ENCODE measurements around the gene GATAD2A. TPM values are rescaled to one million over a fixed set of nuclear protein-coding genes. Genes with fewer than 3 reads are reported as not detected.

GATAD2A gene
- total RNA-seq, 1 donor from 2014 or later = 102 TPM

DNA sequence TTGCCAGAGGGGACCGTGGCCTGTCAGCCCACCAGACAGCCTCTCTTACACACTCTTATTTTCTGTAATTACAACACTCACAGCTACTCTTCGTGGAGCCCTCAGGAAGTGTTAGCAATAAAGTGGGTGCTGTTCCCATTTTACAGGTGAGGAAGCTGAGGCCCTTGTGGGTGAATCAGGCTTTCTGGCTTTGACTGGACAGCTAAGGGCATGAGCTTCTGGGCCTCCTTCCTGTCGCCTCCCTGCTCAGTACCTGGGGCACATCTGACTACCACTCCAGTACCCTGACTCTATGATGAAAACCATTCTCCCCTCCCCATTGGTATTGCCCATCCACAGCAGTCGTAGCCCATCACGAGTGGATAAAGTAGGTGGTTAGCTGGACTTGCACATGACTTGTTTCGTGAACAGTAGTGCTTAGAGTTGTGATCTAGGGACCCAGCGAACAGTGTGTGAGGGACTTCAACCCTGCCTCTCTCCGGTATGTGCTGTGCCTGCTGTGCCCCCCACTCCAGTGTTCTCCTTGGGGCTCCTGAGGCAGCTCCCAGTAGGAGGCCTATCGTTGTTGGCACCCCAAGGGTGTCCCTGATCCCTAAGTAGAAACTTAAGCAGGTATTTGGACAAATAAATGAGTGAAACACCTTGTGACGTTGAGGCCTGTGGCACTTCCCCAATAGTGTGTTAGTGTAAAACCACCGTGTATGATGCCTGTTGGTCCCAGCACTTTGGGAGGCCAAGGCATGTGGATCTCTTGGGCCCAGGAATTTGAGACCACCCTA is 38.6 kb downstream of the GATAD2A start:
- TF ChIP-seq CTCF (conservative IDR thresholded peaks at IDR 0.05) = no peak
- H3K4me3 Mint-ChIP-seq = no peak overlapping the region
- peaks cover 14% of the 10 kb centered on the region for H3K4me1 Mint-ChIP-seq (ENCODE audit: unreplicated experiment)
- no peak overlapping the region for H3K27ac Mint-ChIP-seq
- DNase-seq (ENCODE audit: extremely low spot score, unreplicated experiment) = no peak
- H3K36me3 Mint-ChIP-seq = peaks cover 4% of the 10 kb centered on the region
- H3K27me3 Mint-ChIP-seq = no peaks in the 10 kb centered on the region
- H3K9me3 Mint-ChIP-seq = no peaks in the 10 kb centered on the region

DNA sequence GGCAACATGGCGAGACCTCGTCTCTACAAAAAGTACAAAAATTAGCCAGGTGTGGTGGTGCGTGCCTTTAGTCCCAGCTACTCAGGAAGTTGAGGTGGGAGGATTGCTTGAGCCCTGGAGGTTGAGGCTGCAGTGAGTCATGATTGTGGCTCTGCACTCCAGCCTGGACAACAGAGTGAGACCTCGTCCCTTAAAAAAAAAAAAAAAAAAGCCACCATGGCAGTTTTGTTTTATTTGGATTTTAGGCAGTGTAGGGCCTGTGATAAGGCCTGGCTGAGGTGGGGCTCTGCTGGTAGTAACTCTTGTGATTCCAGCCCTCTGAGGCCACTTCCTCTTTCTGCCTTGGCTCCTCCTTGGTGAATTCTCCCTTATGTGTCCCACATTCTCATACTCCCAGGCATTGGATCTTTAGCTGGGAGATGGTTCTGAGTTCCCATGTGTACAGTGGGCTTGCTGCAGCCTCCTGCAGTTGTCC is 39.2 kb downstream of the GATAD2A start:
- H3K9me3 Mint-ChIP-seq = no peaks in the 10 kb centered on the region
- no peak overlapping the region for H3K27ac Mint-ChIP-seq
- no peak for TF ChIP-seq CTCF (conservative IDR thresholded peaks at IDR 0.05)
- H3K27me3 Mint-ChIP-seq = no peaks in the 10 kb centered on the region
- no peak overlapping the region for H3K4me3 Mint-ChIP-seq
- peaks cover 14% of the 10 kb centered on the region for H3K4me1 Mint-ChIP-seq (ENCODE audit: unreplicated experiment)
- H3K36me3 Mint-ChIP-seq = peaks cover 3% of the 10 kb centered on the region
- DNase-seq (ENCODE audit: extremely low spot score, unreplicated experiment) = no peak

GRCh38 chr19:19445288-19445687 is 39.8 kb downstream of the GATAD2A start:
- Mint-ChIP-seq H3K27ac (no peak overlapping the region), H3K9me3 (no peaks in the 10 kb centered on the region), H3K36me3 (no peaks in the 10 kb centered on the region), H3K27me3 (no peaks in the 10 kb centered on the region), H3K4me3 (no peak overlapping the region), H3K4me1 (ENCODE audit: unreplicated experiment) (peaks cover 14% of the 10 kb centered on the region)
- no peak for TF ChIP-seq CTCF (conservative IDR thresholded peaks at IDR 0.05)
- no peak for DNase-seq (ENCODE audit: extremely low spot score, unreplicated experiment)

GRCh38 chr19:19445911-19446361 is 40.5 kb downstream of the GATAD2A start:
- Mint-ChIP-seq H3K27me3 (no peaks in the 10 kb centered on the region), H3K4me3 (no peak overlapping the region), H3K4me1 (ENCODE audit: unreplicated experiment) (peaks cover 14% of the 10 kb centered on the region), H3K27ac (no peak overlapping the region), H3K9me3 (no peaks in the 10 kb centered on the region), H3K36me3 (no peaks in the 10 kb centered on the region)
- no peak for TF ChIP-seq CTCF (conservative IDR thresholded peaks at IDR 0.05)
- no peak for DNase-seq (ENCODE audit: extremely low spot score, unreplicated experiment)

- Mint-ChIP-seq H3K27ac (no peak overlapping the region), H3K4me3 (no peak overlapping the region), H3K9me3 (no peaks in the 10 kb centered on the region), H3K36me3 (no peaks in the 10 kb centered on the region), H3K27me3 (no peaks in the 10 kb centered on the region), H3K4me1 (ENCODE audit: unreplicated experiment) (peaks cover 21% of the 10 kb centered on the region)
- no peak for DNase-seq (ENCODE audit: extremely low spot score, unreplicated experiment)
- no peak for TF ChIP-seq CTCF (conservative IDR thresholded peaks at IDR 0.05)
These were observed 41.4 kb downstream of the GATAD2A start for GRCh38 chr19:19446655-19447437.

All from type B pancreatic cell (in vitro differentiated cells).